ENCODE results near the gene RASGRF1. TPM values are rescaled to one million over a fixed set of nuclear protein-coding genes. Genes with fewer than 3 reads are reported as not detected.

RASGRF1 gene
- total RNA-seq, 3 donors from 2014 or later = 0.15 to 0.16 TPM; not detected in 1

GRCh38 chr15:79041601-79042168 is 48.9 kb downstream of the RASGRF1 start:
- Histone ChIP-seq H3K27me3 (no peaks in the 10 kb centered on the region), H3K4me3 (no peak overlapping the region), H3K4me1 (no peaks in the 10 kb centered on the region), H3K9me3 (peaks cover 19% of the 10 kb centered on the region in 2 donors), H3K27ac (no peak overlapping the region), H3K36me3 (no peaks in the 10 kb centered on the region)
- TF ChIP-seq POLR2AphosphoS5 (IDR thresholded peaks at IDR 0.05) (no peak), POLR2A (IDR thresholded peaks at IDR 0.05) (no peak), CTCF (IDR thresholded peaks at IDR 0.05) (no peak)
- DNase-seq (ENCODE audit: low spot score in 2 of 2) = no peak
- intact Hi-C loops (cut with DNase I; ENCODE audit: low total_unique reads) = no loop called here

- H3K36me3 ChIP-seq = no peaks in the 10 kb centered on the region
- peaks cover 7 to 18% of the 10 kb centered on the region in 2 donors for H3K9me3 ChIP-seq
- H3K4me3 ChIP-seq = no peak overlapping the region
- no peak overlapping the region for H3K27ac ChIP-seq
- intact Hi-C loops (cut with DNase I; ENCODE audit: low total_unique reads) = no loop called here
- H3K4me1 ChIP-seq = no peaks in the 10 kb centered on the region
- DNase-seq (ENCODE audit: low spot score in 2 of 2) = no peak
- TF ChIP-seq POLR2A (IDR thresholded peaks at IDR 0.05) (no peak), CTCF (IDR thresholded peaks at IDR 0.05) (no peak), POLR2AphosphoS5 (IDR thresholded peaks at IDR 0.05) (no peak)
- no peaks in the 10 kb centered on the region for H3K27me3 ChIP-seq
Measured at GRCh38 chr15:79037848-79038247, 52.7 kb downstream of the RASGRF1 start.

- Histone ChIP-seq H3K36me3 (no peaks in the 10 kb centered on the region), H3K27me3 (no peaks in the 10 kb centered on the region), H3K9me3 (peaks cover 0 to 8% of the 10 kb centered on the region in 2 donors), H3K4me3 (no peak overlapping the region), H3K4me1 (no peaks in the 10 kb centered on the region), H3K27ac (peak overlapping the region in 1 of 2 donors; percentile 33)
- no peak for TF ChIP-seq POLR2A (IDR thresholded peaks at IDR 0.05)
- TF ChIP-seq CTCF (IDR thresholded peaks at IDR 0.05) = no peak
- no peak for TF ChIP-seq POLR2AphosphoS5 (IDR thresholded peaks at IDR 0.05)
- intact Hi-C loops (cut with DNase I; ENCODE audit: low total_unique reads) = no loop called here
- DNase-seq (ENCODE audit: low spot score in 2 of 2) = no peak
Measured at GRCh38 chr15:79036323-79036722, 54.3 kb downstream of the RASGRF1 start.

- H3K4me3 ChIP-seq = peak overlapping the region in 2 of 3 donors; percentile 11
- DNase-seq (ENCODE audit: low spot score in 2 of 2) = no peak
- intact Hi-C loops (cut with DNase I; ENCODE audit: low total_unique reads) = no loop called here
- H3K36me3 ChIP-seq = no peaks in the 10 kb centered on the region
- no peaks in the 10 kb centered on the region for H3K27me3 ChIP-seq
- peaks cover 0 to 8% of the 10 kb centered on the region in 2 donors for H3K9me3 ChIP-seq
- peak overlapping the region; percentile 33 to 44 for H3K27ac ChIP-seq
- no peaks in the 10 kb centered on the region for H3K4me1 ChIP-seq
- TF ChIP-seq CTCF (IDR thresholded peaks at IDR 0.05) = no peak
- TF ChIP-seq POLR2A (IDR thresholded peaks at IDR 0.05) = no peak
- no peak for TF ChIP-seq POLR2AphosphoS5 (IDR thresholded peaks at IDR 0.05)
Measured at GRCh38 chr15:79035814-79036213, 54.8 kb downstream of the RASGRF1 start.

- peaks cover 0 to 8% of the 10 kb centered on the region in 2 donors for H3K9me3 ChIP-seq
- H3K4me1 ChIP-seq = no peaks in the 10 kb centered on the region
- H3K27ac ChIP-seq = peak overlapping the region; percentile 42 to 44
- peak overlapping the region in 1 of 3 donors; percentile 11 for H3K4me3 ChIP-seq
- intact Hi-C loops (cut with DNase I; ENCODE audit: low total_unique reads) = no loop called here
- peak in 1 of 2 donors; percentile 26 for DNase-seq (ENCODE audit: low spot score in 2 of 2)
- no peaks in the 10 kb centered on the region for H3K27me3 ChIP-seq
- no peaks in the 10 kb centered on the region for H3K36me3 ChIP-seq
- TF ChIP-seq CTCF (IDR thresholded peaks at IDR 0.05) (peak in 1 of 3 donors; percentile 33), POLR2A (IDR thresholded peaks at IDR 0.05) (no peak)
Measured at GRCh38 chr15:79035111-79035601, 55.4 kb downstream of the RASGRF1 start.

All from breast epithelium (tissue), 4 donors.